SK-N-SH treated with all-trans-retinoic acid at 6 μM for 48 hours (cell line): Measurements from ENCODE around the gene MYLK4.

ENCODE experiments used
- ARNTL ChIP-seq: fragments of 450-650 bp; formaldehyde crosslinking; IDR thresholded peaks from 2 replicates; pipeline ENCODE4 v1.5.0; 2020; ENCODE audit warnings: low read depth, mild to moderate bottlenecking, moderate library complexity, borderline replicate concordance
- BACH2 ChIP-seq: fragments of 250-450 bp; sonication (Bioruptor Pico); IDR thresholded peaks from 2 replicates; pipeline ENCODE4 v1.9.0; 2021; ENCODE audit warnings: mild to moderate bottlenecking, borderline replicate concordance
- CSDC2 ChIP-seq: fragments of 250-450 bp; sonication (Bioruptor Pico); IDR thresholded peaks from 2 replicates; pipeline ENCODE4 v1.5.0; 2020; ENCODE audit warnings: mild to moderate bottlenecking, moderate library complexity
- ESRRG ChIP-seq: fragments of 250-450 bp; sonication (Bioruptor Pico); IDR thresholded peaks from 2 replicates; pipeline ENCODE4 v1.6.1; 2021; ENCODE audit warnings: mild to moderate bottlenecking
- GLIS3 ChIP-seq: fragments of 250-450 bp; sonication (Bioruptor Pico); IDR thresholded peaks from 2 replicates; pipeline ENCODE4 v1.5.0; 2020; ENCODE audit warnings: mild to moderate bottlenecking, moderate library complexity
- ISL1 ChIP-seq: fragments of 250-450 bp; sonication (Bioruptor Pico); IDR thresholded peaks from 2 replicates; pipeline ENCODE4 v2.1.2; 2022; ENCODE audit warnings: mild to moderate bottlenecking, moderate library complexity
- RARB ChIP-seq: fragments of 250-450 bp; sonication (Bioruptor Pico); IDR thresholded peaks from 2 replicates; pipeline ENCODE4 v1.8.0; 2021; ENCODE audit warnings: mild to moderate bottlenecking, moderate library complexity
- SNAI2 ChIP-seq: fragments of 250-450 bp; sonication (Bioruptor Pico); IDR thresholded peaks from 2 replicates; pipeline ENCODE4 v1.5.0; 2020; ENCODE audit warnings: mild to moderate bottlenecking, moderate library complexity
- TOX ChIP-seq: fragments of 250-450 bp; sonication (Bioruptor Pico); IDR thresholded peaks from 2 replicates; pipeline ENCODE4 v1.8.0; 2021; ENCODE audit warnings: mild to moderate bottlenecking, moderate library complexity, borderline replicate concordance
- TSHZ2 ChIP-seq: fragments of 250-450 bp; sonication (Bioruptor Pico); IDR thresholded peaks from 2 replicates; pipeline ENCODE4 v1.5.0; 2020; ENCODE audit warnings: mild to moderate bottlenecking, moderate library complexity
- ZNF565 ChIP-seq: fragments of 450-650 bp; formaldehyde crosslinking; conservative IDR thresholded peaks from 2 replicates; pipeline ENCODE4 v1.5.0; 2020; ENCODE audit warnings: low read depth, mild to moderate bottlenecking, moderate library complexity
- TF ChIP-seq, protein P1 (sequence below): fragments of 250-450 bp; sonication (Bioruptor Pico); IDR thresholded peaks from 2 replicates; pipeline ENCODE4 v1.8.0; 2020; ENCODE audit warnings: mild to moderate bottlenecking, moderate library complexity, borderline replicate concordance
- TF ChIP-seq, protein P2 (sequence below): fragments of 250-450 bp; sonication (Bioruptor Pico); IDR thresholded peaks from 2 replicates; pipeline ENCODE4 v1.5.1; 2021; ENCODE audit warnings: mild to moderate bottlenecking, moderate library complexity
- TF ChIP-seq, protein P3 (sequence below): fragments of 250-450 bp; sonication (Bioruptor Pico); IDR thresholded peaks from 2 replicates; pipeline ENCODE4 v1.5.1; 2020; ENCODE audit warnings: low read depth, mild to moderate bottlenecking, moderate library complexity

- TF ChIP-seq RARB (CRISPR knock-in tag) (no peak), ISL1 (CRISPR knock-in tag) (no peak), TOX (no peak), ZNF565 (CRISPR knock-in tag) (no peak), ESRRG (CRISPR knock-in tag) (no peak), GLIS3 (CRISPR knock-in tag) (no peak), CSDC2 (CRISPR knock-in tag) (no peak), SNAI2 (CRISPR knock-in tag) (no peak), TSHZ2 (CRISPR knock-in tag) (no peak), ARNTL (no peak), BACH2 (no peak)
- TF ChIP-seq, protein P1, sequence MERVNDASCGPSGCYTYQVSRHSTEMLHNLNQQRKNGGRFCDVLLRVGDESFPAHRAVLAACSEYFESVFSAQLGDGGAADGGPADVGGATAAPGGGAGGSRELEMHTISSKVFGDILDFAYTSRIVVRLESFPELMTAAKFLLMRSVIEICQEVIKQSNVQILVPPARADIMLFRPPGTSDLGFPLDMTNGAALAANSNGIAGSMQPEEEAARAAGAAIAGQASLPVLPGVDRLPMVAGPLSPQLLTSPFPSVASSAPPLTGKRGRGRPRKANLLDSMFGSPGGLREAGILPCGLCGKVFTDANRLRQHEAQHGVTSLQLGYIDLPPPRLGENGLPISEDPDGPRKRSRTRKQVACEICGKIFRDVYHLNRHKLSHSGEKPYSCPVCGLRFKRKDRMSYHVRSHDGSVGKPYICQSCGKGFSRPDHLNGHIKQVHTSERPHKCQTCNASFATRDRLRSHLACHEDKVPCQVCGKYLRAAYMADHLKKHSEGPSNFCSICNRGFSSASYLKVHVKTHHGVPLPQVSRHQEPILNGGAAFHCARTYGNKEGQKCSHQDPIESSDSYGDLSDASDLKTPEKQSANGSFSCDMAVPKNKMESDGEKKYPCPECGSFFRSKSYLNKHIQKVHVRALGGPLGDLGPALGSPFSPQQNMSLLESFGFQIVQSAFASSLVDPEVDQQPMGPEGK (CRISPR knock-in tag), result no peak
- TF ChIP-seq, protein P2, sequence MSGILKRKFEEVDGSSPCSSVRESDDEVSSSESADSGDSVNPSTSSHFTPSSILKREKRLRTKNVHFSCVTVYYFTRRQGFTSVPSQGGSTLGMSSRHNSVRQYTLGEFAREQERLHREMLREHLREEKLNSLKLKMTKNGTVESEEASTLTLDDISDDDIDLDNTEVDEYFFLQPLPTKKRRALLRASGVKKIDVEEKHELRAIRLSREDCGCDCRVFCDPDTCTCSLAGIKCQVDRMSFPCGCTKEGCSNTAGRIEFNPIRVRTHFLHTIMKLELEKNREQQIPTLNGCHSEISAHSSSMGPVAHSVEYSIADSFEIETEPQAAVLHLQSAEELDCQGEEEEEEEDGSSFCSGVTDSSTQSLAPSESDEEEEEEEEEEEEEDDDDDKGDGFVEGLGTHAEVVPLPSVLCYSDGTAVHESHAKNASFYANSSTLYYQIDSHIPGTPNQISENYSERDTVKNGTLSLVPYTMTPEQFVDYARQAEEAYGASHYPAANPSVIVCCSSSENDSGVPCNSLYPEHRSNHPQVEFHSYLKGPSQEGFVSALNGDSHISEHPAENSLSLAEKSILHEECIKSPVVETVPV (CRISPR knock-in tag), result no peak
- TF ChIP-seq, protein P3, sequence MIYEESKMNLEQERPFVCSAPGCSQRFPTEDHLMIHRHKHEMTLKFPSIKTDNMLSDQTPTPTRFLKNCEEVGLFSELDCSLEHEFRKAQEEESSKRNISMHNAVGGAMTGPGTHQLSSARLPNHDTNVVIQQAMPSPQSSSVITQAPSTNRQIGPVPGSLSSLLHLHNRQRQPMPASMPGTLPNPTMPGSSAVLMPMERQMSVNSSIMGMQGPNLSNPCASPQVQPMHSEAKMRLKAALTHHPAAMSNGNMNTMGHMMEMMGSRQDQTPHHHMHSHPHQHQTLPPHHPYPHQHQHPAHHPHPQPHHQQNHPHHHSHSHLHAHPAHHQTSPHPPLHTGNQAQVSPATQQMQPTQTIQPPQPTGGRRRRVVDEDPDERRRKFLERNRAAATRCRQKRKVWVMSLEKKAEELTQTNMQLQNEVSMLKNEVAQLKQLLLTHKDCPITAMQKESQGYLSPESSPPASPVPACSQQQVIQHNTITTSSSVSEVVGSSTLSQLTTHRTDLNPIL (CRISPR knock-in tag), result no peak
Measured at GRCh38 chr6:2793534-2794151, 42.9 kb upstream of the MYLK4 start.
